ENCODE data around the gene DXO. TPM values are rescaled to one million over a fixed set of nuclear protein-coding genes. Genes with fewer than 3 reads are reported as not detected.

DXO gene
- total and polyA plus RNA-seq, 2 of the 4 experiments (the other 2 are of a cell fraction), result 9.3 to 21.4 TPM

- Histone ChIP-seq H2AFZ (replicated peaks; ENCODE audit: low read length, poor library complexity) (no peak overlapping the region), H3K56ac (ENCODE audit: extremely low read depth, insufficient read depth, low read length) (no peak overlapping the region), H3K18ac (ENCODE audit: low read depth, low read length) (no peak overlapping the region), H2BK20ac (ENCODE audit: low read depth, low read length) (no peak overlapping the region), H3K79me1 (ENCODE audit: low read depth in 1 of 2, low read length in 2 of 2) (peaks cover 23 to 27% of the 10 kb centered on the region in 2 experiments), H4K91ac (ENCODE audit: insufficient read depth, low read depth, low read length) (no peak overlapping the region), H2AK9ac (replicated peaks; ENCODE audit: low read depth, low read length, poor library complexity) (no peak overlapping the region), H3K9me1 (ENCODE audit: insufficient read depth, low read length) (peaks cover 13% of the 10 kb centered on the region), H4K5ac (ENCODE audit: low read depth, low read length) (no peak overlapping the region), H3K27me3 (ENCODE audit: control insufficient read depth, insufficient read depth, low read length) (no peaks in the 10 kb centered on the region), H3K36me3 (ENCODE audit: control insufficient read depth, insufficient read depth, low read length) (peaks cover 44% of the 10 kb centered on the region), H4K20me1 (ENCODE audit: insufficient read depth, low read length) (0 out of 2 replicates have a peak, but pooled peaks cover 5% of the 10 kb centered on the region), H3K14ac (replicated peaks; ENCODE audit: low read depth, low read length) (no peak overlapping the region), H2BK5ac (ENCODE audit: low read depth, low read length, poor library complexity, severe bottlenecking) (no peak overlapping the region), H3K4me2 (ENCODE audit: low read depth, low read length) (no peak overlapping the region), H2BK15ac (ENCODE audit: low read depth, low read length) (no peak overlapping the region), H3K4ac (ENCODE audit: low read depth, low read length) (no peak overlapping the region), H3K4me3 (ENCODE audit: insufficient read depth, low read depth, low read length) (no peak overlapping the region), H2BK120ac (ENCODE audit: low read depth, low read length) (no peak overlapping the region), H3K23ac (ENCODE audit: low read depth, low read length) (no peak overlapping the region), H3K4me1 (ENCODE audit: control insufficient read depth, insufficient read depth, low read length) (peaks cover 4% of the 10 kb centered on the region; the same call in 1 of the 2 replicates), H2AK5ac (ENCODE audit: low read depth, low read length) (no peak overlapping the region), H3K9ac (ENCODE audit: low read depth, low read length) (no peak overlapping the region), H3K27ac (ENCODE audit: insufficient read depth, low read length) (no peak overlapping the region), H3K9me3 (ENCODE audit: control insufficient read depth, insufficient read depth, low read length) (no peaks in the 10 kb centered on the region), H4K8ac (ENCODE audit: low read depth in 2 of 2, low read length in 2 of 2) (no peak overlapping the region)
- dilution Hi-C loops (cut with HindIII; ENCODE audit: low sequenced_read_pairs, unreplicated experiment) (no loop called here), intact Hi-C loops (cut with micrococcal nuclease) (loop anchor here (5.0 kb wide), 2 partner anchors 122 to 407 kb away; partner anchors contain the start of genes ATP6V1G2 and NFKBIL1), in situ Hi-C loops (cut with MboI; ENCODE audit: low sequenced_read_pairs) (no loop called here)
- ChIA-PET CTCF (no interaction called here), POLR2A (ENCODE audit: unreplicated experiment) (no interaction called here)
- WGBS, 2 experiments (ENCODE audit: extremely low coverage in 2 of 2, insufficient read length in 1 of 2), result 97% methylated on average over 18 of the region's 28 CpGs; no CpG with 5 or more reads in 1 of the 2 experiments
- DNase-seq, result no peak
- BruUV-seq (replicated peaks), result no TSS peak
- TF ChIP-seq CHD1 (IDR thresholded peaks at IDR 0.05; ENCODE audit: low read depth, low read length) (no peak), NFE2L2 (IDR thresholded peaks at IDR 0.05; ENCODE audit: low read depth, low read length) (no peak), POLR2A (IDR thresholded peaks at IDR 0.05; ENCODE audit: low read depth, low read length) (no peak), ELK1 (IDR thresholded peaks at IDR 0.05; ENCODE audit: borderline replicate concordance, low read depth, low read length) (no peak), SMC3 (IDR thresholded peaks at IDR 0.05; ENCODE audit: low read depth, low read length) (no peak), USF2 (IDR thresholded peaks at IDR 0.05; ENCODE audit: low read depth, low read length) (no peak), BHLHE40 (IDR thresholded peaks at IDR 0.05; ENCODE audit: low read depth, low read length) (no peak), RFX5 (IDR thresholded peaks at IDR 0.05; ENCODE audit: low read depth, low read length) (no peak)
- no peak for ATAC-seq (ENCODE audit: low read depth)
Observed at GRCh38 chr6:31954511-31954910, 17.4 kb downstream of the DXO start.
